ENCODE data around the gene MLLT6.

DNA sequence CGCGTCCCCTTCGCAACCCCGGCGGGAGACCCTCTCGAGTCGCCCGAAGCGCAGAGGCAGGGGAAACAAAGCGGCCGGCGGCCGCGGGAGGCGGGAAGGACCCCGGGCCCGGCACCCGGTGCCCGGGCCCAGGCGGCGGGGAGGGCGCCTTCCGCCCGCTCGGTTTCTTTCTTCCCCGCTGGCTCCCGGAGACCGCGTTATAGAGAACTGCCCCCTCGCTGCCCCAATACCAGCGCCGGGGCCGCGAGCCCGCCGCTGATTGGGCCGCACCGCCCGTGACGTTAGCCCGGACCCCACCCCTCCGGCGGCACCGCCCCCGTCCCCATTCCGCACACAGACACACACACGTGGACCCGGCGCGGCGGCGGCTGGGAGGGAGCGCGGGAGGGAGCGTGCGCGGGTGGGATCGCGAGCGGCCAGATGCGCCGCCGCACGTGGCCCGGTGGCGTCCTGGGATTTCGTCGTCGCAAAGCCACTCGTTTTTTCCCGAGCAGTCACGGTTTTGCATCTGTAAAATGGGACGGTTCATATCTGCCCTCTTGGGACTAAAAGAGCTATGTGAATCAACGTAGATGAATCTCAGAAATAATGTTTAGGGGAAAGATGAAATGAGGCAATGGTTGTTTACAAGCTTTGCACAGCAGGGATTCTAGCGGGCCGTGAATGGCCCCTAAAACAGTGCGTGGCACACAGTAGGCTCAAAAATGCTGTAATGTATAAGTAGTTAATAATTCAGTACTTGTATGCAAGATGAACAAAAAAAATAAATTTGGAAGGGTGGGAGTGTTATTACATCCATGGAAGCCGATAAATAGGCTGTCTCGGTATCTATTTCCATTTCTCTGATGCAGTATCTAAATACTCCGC is 30.1 kb upstream of the MLLT6 start, which contains the start of gene EPOP:
- TF ChIP-seq PHF8 (IDR thresholded peaks at IDR 0.05; ENCODE audit: borderline replicate concordance, low read depth) (peak; percentile 84), MYC (IDR thresholded peaks at IDR 0.05; ENCODE audit: borderline replicate concordance, low read length) (peak; percentile 95), CHD2 (IDR thresholded peaks at IDR 0.05; ENCODE audit: low read length, partially characterized antibody) (no peak), NR3C1 (IDR thresholded peaks at IDR 0.05) (no peak), EP300 (IDR thresholded peaks at IDR 0.05) (no peak), POLR2A (IDR thresholded peaks at IDR 0.05; ENCODE audit: low read length) (peak; percentile 80)
- TF ChIP-seq, protein P1, sequence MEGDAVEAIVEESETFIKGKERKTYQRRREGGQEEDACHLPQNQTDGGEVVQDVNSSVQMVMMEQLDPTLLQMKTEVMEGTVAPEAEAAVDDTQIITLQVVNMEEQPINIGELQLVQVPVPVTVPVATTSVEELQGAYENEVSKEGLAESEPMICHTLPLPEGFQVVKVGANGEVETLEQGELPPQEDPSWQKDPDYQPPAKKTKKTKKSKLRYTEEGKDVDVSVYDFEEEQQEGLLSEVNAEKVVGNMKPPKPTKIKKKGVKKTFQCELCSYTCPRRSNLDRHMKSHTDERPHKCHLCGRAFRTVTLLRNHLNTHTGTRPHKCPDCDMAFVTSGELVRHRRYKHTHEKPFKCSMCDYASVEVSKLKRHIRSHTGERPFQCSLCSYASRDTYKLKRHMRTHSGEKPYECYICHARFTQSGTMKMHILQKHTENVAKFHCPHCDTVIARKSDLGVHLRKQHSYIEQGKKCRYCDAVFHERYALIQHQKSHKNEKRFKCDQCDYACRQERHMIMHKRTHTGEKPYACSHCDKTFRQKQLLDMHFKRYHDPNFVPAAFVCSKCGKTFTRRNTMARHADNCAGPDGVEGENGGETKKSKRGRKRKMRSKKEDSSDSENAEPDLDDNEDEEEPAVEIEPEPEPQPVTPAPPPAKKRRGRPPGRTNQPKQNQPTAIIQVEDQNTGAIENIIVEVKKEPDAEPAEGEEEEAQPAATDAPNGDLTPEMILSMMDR (IDR thresholded peaks at IDR 0.05), result no peak; the same call in 2 of the 3 replicates
- TF ChIP-seq, protein P2, sequence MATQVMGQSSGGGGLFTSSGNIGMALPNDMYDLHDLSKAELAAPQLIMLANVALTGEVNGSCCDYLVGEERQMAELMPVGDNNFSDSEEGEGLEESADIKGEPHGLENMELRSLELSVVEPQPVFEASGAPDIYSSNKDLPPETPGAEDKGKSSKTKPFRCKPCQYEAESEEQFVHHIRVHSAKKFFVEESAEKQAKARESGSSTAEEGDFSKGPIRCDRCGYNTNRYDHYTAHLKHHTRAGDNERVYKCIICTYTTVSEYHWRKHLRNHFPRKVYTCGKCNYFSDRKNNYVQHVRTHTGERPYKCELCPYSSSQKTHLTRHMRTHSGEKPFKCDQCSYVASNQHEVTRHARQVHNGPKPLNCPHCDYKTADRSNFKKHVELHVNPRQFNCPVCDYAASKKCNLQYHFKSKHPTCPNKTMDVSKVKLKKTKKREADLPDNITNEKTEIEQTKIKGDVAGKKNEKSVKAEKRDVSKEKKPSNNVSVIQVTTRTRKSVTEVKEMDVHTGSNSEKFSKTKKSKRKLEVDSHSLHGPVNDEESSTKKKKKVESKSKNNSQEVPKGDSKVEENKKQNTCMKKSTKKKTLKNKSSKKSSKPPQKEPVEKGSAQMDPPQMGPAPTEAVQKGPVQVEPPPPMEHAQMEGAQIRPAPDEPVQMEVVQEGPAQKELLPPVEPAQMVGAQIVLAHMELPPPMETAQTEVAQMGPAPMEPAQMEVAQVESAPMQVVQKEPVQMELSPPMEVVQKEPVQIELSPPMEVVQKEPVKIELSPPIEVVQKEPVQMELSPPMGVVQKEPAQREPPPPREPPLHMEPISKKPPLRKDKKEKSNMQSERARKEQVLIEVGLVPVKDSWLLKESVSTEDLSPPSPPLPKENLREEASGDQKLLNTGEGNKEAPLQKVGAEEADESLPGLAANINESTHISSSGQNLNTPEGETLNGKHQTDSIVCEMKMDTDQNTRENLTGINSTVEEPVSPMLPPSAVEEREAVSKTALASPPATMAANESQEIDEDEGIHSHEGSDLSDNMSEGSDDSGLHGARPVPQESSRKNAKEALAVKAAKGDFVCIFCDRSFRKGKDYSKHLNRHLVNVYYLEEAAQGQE (IDR thresholded peaks at IDR 0.05), result no peak

Data from A549 (cell line).